Stimulated activated CD8-positive, alpha-beta memory T cell treated with anti-CD3 and anti-CD28 coated beads, Interleukin-7, amount 100 ng/mL, for 48 hours (primary cell): ENCODE measurements around the gene TANK.

ENCODE experiments used
- DNase-seq, 2 donors: peaks; one replicate each; pipeline ENCODE4 v3.0.0-alpha.2; 2020; ENCODE audit warnings: low read depth in 1 of 2; ENCODE audit errors: extremely low read depth in 1 of 2

The TANK gene

GRCh38 chr2:161223139-161223732 is 63.0 kb downstream of the TANK start:
- no peak for DNase-seq

GRCh38 chr2:161228511-161229240 is 68.4 kb downstream of the TANK start:
- no peak for DNase-seq

- no peak for DNase-seq
Measured at GRCh38 chr2:161230959-161231358, 70.7 kb downstream of the TANK start.

GRCh38 chr2:161232571-161232970 is 72.3 kb downstream of the TANK start:
- no peak for DNase-seq

- no peak for DNase-seq
Measured at GRCh38 chr2:161233858-161234431, 73.7 kb downstream of the TANK start.

GRCh38 chr2:161234627-161235026 is 74.4 kb downstream of the TANK start:
- DNase-seq = no peak

- peak in 1 of 2 donors; percentile 16 for DNase-seq
Measured at GRCh38 chr2:161237392-161238264, 77.4 kb downstream of the TANK start.

GRCh38 chr2:161238265-161238559 is 78.0 kb downstream of the TANK start:
- DNase-seq = no peak

- peak in 1 of 2 donors; percentile 32 for DNase-seq
Measured at GRCh38 chr2:161238560-161239325, 78.5 kb downstream of the TANK start.

GRCh38 chr2:161239326-161240109 is 79.3 kb downstream of the TANK start:
- DNase-seq = no peak

- no peak for DNase-seq
Measured at GRCh38 chr2:161241894-161242293, 81.7 kb downstream of the TANK start.

- no peak for DNase-seq
Measured at GRCh38 chr2:161243312-161243711, 83.1 kb downstream of the TANK start.

GRCh38 chr2:161243905-161244304 is 83.7 kb downstream of the TANK start:
- no peak for DNase-seq

GRCh38 chr2:161244387-161245260 is 84.4 kb downstream of the TANK start:
- peak in 1 of 2 donors; percentile 47 for DNase-seq

- DNase-seq = no peak
Measured at GRCh38 chr2:161245261-161245553, 85.0 kb downstream of the TANK start.

- no peak for DNase-seq
Measured at GRCh38 chr2:161245671-161246070, 85.4 kb downstream of the TANK start.

- DNase-seq = no peak
Measured at GRCh38 chr2:161246281-161246680, 86.1 kb downstream of the TANK start.

GRCh38 chr2:161250864-161251436 is 90.7 kb downstream of the TANK start:
- no peak for DNase-seq
